Fibroblast of mammary gland (primary cell): Measurements from ENCODE around the gene CD300LF.

Experiments used
- DNase-seq: peaks from one replicate; pipeline ENCODE4 v3.0.0-alpha.2; 2010; ENCODE audit warnings: low read depth
- H3K4me3 ChIP-seq: 2 replicates; pipeline ENCODE4 v1.5.1; 2011; ENCODE audit warnings: low read depth, mild to moderate bottlenecking, low read length, moderate library complexity; ENCODE audit not compliant: control insufficient read depth
- CTCF ChIP-seq: conservative IDR thresholded peaks from 2 replicates; pipeline ENCODE4 v1.5.1; 2011; ENCODE audit warnings: low read depth, low read length, inconsistent platforms; ENCODE audit not compliant: control insufficient read depth, insufficient read depth

The CD300LF gene

DNA sequence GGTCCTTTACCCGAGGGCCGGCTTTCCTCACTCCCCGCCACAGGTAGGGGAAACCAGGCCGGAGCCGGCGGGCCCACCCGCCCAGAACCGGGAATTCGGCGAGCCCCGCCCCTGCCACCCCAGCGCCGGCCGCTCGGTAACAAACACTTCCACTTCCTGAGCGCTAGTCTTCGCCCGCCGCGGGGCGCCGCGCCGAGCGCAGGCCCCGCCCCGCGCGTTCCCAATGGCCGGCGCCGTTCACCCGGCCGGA is 35.5 kb upstream of the CD300LF start:
- peak overlapping the region; percentile 56 for H3K4me3 ChIP-seq
- TF ChIP-seq CTCF = no peak
- DNase-seq = no peak

DNA sequence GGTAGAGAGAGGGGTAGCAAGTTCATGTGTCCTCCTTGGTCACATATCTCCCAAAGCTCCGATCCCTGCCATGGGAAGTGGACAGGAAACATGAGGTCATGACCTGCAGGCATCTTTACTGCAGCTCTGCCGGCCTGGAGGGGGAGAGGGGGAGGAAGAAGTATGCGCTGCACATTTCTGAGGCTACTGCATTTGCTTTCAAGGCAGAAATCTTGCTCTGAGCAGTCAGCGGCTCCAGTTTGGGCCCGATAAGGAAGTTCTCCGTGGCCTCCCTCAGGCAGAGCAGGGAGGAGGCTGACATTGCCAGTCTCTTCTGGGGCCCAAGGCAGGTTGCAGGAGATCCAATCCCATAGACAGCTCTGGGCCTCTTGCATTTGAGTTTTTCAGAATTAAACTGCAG is 34.2 kb upstream of the CD300LF start:
- no peak for TF ChIP-seq CTCF
- H3K4me3 ChIP-seq = no peak overlapping the region
- no peak for DNase-seq

DNA sequence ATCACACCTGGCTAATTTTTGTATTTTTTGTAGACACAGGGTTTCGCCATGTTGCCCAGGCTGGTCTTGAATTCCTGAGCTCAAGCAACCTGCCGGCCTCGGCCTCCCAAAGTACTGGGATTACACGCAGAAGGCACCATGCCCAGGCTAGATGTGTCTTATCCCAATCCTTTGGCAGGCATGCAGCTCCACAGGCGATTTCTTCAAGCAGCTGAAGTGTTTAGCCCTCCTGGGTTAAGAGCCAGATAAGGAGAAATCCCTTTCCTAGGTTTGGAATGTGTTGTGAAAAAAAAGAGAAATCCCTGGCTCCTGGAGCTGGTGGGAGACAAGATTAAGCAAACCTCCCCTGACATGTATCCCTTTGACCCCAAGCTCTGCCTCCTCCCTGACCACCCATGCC is 33.7 kb upstream of the CD300LF start:
- H3K4me3 ChIP-seq = no peak overlapping the region
- no peak for TF ChIP-seq CTCF
- DNase-seq = no peak

GRCh38 chr17:74745548-74746177 is 32.9 kb upstream of the CD300LF start:
- no peak for DNase-seq
- no peak overlapping the region for H3K4me3 ChIP-seq
- no peak for TF ChIP-seq CTCF

DNA sequence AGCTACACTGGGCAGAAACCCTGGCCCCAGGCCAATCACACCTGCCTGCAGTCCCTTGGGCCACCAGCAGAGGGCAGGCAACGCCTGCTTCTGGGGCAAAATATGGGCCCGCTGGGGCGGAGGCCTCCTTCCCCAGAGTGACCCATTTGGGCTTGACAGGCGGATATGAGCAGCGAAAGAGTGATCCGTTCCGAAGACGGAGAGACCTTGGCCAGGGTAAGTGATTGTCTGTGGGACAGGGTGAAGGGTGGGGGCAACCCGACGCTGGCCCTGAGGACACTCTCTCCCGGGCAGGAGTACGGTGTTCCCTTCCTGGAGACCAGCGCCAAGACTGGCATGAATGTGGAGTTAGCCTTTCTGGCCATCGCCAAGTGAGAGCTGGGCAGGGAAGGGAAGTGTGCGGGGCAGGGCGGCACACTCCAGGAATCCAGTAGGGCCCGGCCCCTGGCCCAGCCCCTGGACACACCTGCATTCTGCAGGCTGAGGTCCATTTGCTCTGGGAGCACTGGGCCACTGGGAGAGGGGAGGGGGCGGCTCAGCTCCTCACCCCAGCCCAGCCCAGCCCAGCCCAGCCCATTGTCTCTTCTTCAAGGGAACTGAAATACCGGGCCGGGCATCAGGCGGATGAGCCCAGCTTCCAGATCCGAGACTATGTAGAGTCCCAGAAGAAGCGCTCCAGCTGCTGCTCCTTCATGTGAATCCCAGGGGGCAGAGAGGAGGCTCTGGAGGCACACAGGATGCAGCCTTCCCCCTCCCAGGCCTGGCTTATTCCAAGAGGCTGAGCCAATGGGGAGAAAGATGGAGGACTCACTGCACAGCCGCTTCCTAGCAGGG is 32.2 kb upstream of the CD300LF start:
- TF ChIP-seq CTCF = peak; percentile 100
- no peak overlapping the region for H3K4me3 ChIP-seq
- peak; percentile 57 for DNase-seq

DNA sequence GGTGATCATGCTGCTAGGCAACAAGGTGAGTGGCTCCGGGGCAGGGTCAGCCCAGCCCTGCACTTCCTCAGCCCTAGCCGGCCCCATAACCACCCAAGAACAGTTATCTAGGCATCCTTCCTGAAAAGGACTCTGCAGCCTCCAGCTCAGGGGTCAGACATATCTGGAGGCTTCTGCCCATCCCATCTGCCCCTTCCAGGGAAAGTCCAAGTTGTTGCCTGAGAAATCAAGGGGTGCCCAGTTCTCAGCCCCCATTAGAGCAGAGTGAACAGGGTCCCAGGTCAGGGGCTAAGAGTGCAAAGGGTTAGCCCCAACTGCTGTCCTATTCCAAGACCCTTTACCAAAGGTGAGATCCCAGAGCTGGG is 31.6 kb upstream of the CD300LF start:
- no peak overlapping the region for H3K4me3 ChIP-seq
- TF ChIP-seq CTCF = no peak
- no peak for DNase-seq

DNA sequence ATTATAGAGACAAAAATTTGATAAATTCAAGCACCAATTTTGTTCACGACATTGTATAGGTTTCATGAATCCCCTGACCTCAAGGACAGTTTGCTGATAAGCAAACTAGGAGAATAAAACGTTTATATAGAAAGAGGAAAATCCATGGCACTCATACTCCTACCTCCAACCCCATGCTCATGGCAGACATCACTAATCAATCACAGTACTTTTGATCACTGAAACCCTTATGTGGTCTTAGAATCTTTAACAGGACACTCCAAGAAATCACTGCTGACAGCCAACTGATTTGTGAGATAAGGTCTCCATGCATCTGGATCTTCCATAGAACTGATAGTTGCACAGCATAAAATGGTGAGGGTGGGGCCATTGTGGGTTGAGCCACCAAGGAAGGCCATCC is 31.0 kb upstream of the CD300LF start:
- H3K4me3 ChIP-seq = no peak overlapping the region
- no peak for DNase-seq
- no peak for TF ChIP-seq CTCF
